Uterus (tissue), 4 donors: ENCODE results near the gene BICD1. TPM values are rescaled to one million over a fixed set of nuclear protein-coding genes. Genes with fewer than 3 reads are reported as not detected.

Source experiments
- DNase-seq, 2 donors: peaks; one replicate each; pipeline ENCODE4 v3.0.0-alpha.2; 2019 to 2020
- H3K27ac ChIP-seq, 2 donors: fragments of 200-600 bp; sonication (generic); 1 replicate in 1 of 2; 2 replicates in 1 of 2; pipeline ENCODE4 v1.5.1; 2016 to 2018
- H3K27me3 ChIP-seq, 2 donors: fragments of 200-600 bp; sonication (generic); one replicate each; pipeline ENCODE4 v1.5.1; 2018 to 2019; ENCODE audit warnings: control low read depth in 1 of 2
- H3K36me3 ChIP-seq, 2 donors: fragments of 200-600 bp; sonication (generic); one replicate each; pipeline ENCODE4 v1.5.1; 2019; ENCODE audit warnings: control low read depth in 1 of 2
- H3K4me1 ChIP-seq, 2 donors: fragments of 200-600 bp; sonication (generic); one replicate each; pipeline ENCODE4 v1.5.1; 2018 to 2019; ENCODE audit warnings: control low read depth in 1 of 2
- H3K4me3 ChIP-seq, 2 donors: fragments of 200-600 bp; sonication (generic); 1 replicate in 1 of 2; 2 replicates in 1 of 2; pipeline ENCODE4 v1.5.1; 2018 to 2019; ENCODE audit warnings: mild to moderate bottlenecking in 1 of 2
- H3K9me3 ChIP-seq, 2 donors: fragments of 200-600 bp; sonication (generic); one replicate each; pipeline ENCODE4 v1.5.1; 2019; ENCODE audit warnings: control low read depth in 1 of 2
- POLR2A ChIP-seq, 2 donors: fragments of 450-650 bp; IDR thresholded peaks; one replicate each; pipeline ENCODE4 v1.6.1; 2016; ENCODE audit warnings: antibody characterized with exemption in 2 of 2, mild to moderate bottlenecking in 1 of 2, moderate library complexity in 1 of 2
- intact Hi-C: fragments of 100-400 bp; cut with DNase I; formaldehyde crosslinking; loops from one replicate; pipeline ENCODE4 v1.15.1; 2023; ENCODE audit warnings: low total_unique reads
- total RNA-seq, 4 donors: library from RNA; depleted of rRNA in 3 of 4; stranded (reverse); fragments of >200 nt in 3 of 4; gene quantifications; one replicate each; pipeline versions ENCODE4 v1.1.0 to v1.2.4, GENCODE V29; 2014 to 2023
- TF ChIP-seq, protein P1 (sequence below), 4 experiments: fragments of 200-600 bp in 2 of 4; fragments of 450-650 bp in 2 of 4; sonication (generic) in 2 of 4; IDR thresholded peaks; one replicate each; pipeline ENCODE4 v1.5.1; 2016 to 2019; ENCODE audit warnings: antibody characterized with exemption in 4 of 4, mild to moderate bottlenecking in 2 of 4, moderate library complexity in 1 of 4
- donor health status: DM: yes; HTN: yes; CAD: no.

The BICD1 gene
- total RNA-seq, 4 donors from 2014 or later = 19.4 to 219 (median 40.9) TPM

DNA sequence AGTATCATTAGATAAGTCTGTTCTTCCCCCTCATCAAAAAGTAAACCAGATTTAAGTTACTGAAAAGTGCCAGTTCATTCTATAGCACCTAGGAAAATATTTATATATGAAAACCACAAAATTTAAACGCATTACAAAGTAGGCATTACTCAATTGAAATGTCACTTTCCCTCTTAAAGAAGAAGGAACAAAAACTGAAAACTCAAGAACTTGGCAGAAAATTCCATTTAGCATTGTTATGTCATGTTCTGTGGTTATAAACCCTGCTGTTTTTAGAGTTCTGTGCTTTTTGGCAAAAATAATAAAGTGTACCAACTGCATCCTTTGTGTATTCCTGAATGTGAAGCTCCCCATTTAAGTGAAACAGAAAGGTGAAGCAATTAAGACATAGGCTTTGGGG is 296.3 kb downstream of the BICD1 start:
- intact Hi-C loops = no loop called here
- Histone ChIP-seq H3K27me3 (no peaks in the 10 kb centered on the region), H3K4me1 (no peaks in the 10 kb centered on the region), H3K36me3 (no peaks in the 10 kb centered on the region), H3K4me3 (no peak overlapping the region), H3K27ac (no peak overlapping the region), H3K9me3 (no peaks in the 10 kb centered on the region)
- TF ChIP-seq, protein P1, sequence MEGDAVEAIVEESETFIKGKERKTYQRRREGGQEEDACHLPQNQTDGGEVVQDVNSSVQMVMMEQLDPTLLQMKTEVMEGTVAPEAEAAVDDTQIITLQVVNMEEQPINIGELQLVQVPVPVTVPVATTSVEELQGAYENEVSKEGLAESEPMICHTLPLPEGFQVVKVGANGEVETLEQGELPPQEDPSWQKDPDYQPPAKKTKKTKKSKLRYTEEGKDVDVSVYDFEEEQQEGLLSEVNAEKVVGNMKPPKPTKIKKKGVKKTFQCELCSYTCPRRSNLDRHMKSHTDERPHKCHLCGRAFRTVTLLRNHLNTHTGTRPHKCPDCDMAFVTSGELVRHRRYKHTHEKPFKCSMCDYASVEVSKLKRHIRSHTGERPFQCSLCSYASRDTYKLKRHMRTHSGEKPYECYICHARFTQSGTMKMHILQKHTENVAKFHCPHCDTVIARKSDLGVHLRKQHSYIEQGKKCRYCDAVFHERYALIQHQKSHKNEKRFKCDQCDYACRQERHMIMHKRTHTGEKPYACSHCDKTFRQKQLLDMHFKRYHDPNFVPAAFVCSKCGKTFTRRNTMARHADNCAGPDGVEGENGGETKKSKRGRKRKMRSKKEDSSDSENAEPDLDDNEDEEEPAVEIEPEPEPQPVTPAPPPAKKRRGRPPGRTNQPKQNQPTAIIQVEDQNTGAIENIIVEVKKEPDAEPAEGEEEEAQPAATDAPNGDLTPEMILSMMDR (IDR thresholded peaks at IDR 0.05) = no peak
- no peak for TF ChIP-seq POLR2A (IDR thresholded peaks at IDR 0.05)
- DNase-seq = no peak

DNA sequence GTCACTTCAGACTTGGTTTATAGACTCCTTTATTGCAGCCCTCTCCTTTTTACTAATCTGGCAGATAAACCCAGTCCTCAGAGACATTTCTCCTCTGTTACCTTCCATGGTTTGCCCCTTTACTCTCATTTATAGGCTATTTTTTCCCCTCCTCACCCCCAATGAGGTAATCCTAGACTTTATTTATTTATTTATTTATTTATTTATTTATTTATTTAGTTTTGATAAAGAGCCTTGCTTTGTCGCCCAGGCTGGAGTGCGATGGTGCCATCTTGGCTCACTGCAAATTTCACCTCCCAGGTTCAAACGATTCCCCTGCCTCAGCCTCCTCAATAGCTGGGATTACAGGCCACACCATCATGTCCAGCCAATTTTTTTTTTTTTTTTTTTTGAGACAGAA is 301.1 kb downstream of the BICD1 start:
- Histone ChIP-seq H3K36me3 (no peaks in the 10 kb centered on the region), H3K4me1 (no peaks in the 10 kb centered on the region), H3K9me3 (no peaks in the 10 kb centered on the region), H3K27me3 (no peaks in the 10 kb centered on the region), H3K4me3 (no peak overlapping the region), H3K27ac (no peak overlapping the region)
- no peak for DNase-seq
- intact Hi-C loops = no loop called here
- TF ChIP-seq, protein P1 (IDR thresholded peaks at IDR 0.05) = no peak
- TF ChIP-seq POLR2A (IDR thresholded peaks at IDR 0.05) = no peak

DNA sequence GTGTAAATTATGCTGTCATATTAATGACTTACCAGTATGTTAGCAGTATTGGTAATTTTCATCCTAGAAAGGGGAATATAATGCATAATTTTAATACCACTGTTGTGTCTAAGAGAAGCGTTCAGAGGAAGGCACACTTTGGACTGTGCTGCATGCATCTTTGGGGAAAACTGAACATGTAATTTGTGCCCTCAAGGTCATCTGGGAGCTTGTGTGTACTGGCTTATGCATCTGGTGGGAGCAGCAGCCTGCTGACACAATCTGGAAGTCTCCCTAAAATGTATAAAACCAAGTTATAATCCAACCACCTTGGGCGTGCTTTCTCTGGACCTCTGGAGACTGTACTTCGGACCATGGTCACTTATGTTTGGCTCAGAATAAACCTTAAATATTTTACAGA is 306.8 kb downstream of the BICD1 start:
- H3K4me3 ChIP-seq = no peak overlapping the region
- intact Hi-C loops = no loop called here

DNA sequence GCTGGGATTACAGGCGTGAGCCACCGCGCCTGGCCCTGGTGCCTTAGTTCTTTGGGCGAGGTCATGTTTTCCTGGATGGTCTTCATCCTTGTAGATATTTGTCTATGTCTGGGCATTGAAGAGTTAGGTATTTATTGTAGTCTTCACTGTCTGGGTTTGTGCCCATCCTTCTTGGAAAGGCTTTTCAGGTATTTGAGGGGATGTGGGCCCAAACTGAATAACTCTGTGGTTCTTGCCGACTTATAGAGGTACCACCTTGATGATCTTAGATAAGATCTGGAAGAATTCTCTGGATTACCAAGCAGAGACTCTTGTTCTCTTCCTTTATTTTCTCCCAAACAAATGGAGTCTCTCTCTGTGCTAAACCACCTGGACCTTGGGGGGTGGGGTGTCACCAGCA is 311.6 kb downstream of the BICD1 start:
- Histone ChIP-seq H3K4me1 (peaks cover 0 to 3% of the 10 kb centered on the region in 2 donors), H3K4me3 (no peak overlapping the region), H3K27me3 (no peaks in the 10 kb centered on the region), H3K9me3 (no peaks in the 10 kb centered on the region), H3K36me3 (no peaks in the 10 kb centered on the region), H3K27ac (no peak overlapping the region)
- no peak for DNase-seq
- intact Hi-C loops = no loop called here
- TF ChIP-seq, protein P1 (IDR thresholded peaks at IDR 0.05) = no peak
- no peak for TF ChIP-seq POLR2A (IDR thresholded peaks at IDR 0.05)

More for the DNA sequence above, 306.8 kb downstream of the BICD1 start:
- Histone ChIP-seq H3K27me3 (no peaks in the 10 kb centered on the region), H3K9me3 (no peaks in the 10 kb centered on the region), H3K4me1 (no peaks in the 10 kb centered on the region), H3K27ac (no peak overlapping the region), H3K36me3 (no peaks in the 10 kb centered on the region)
- TF ChIP-seq POLR2A (IDR thresholded peaks at IDR 0.05) = no peak
- TF ChIP-seq, protein P1 (IDR thresholded peaks at IDR 0.05) = no peak
- no peak for DNase-seq

DNA sequence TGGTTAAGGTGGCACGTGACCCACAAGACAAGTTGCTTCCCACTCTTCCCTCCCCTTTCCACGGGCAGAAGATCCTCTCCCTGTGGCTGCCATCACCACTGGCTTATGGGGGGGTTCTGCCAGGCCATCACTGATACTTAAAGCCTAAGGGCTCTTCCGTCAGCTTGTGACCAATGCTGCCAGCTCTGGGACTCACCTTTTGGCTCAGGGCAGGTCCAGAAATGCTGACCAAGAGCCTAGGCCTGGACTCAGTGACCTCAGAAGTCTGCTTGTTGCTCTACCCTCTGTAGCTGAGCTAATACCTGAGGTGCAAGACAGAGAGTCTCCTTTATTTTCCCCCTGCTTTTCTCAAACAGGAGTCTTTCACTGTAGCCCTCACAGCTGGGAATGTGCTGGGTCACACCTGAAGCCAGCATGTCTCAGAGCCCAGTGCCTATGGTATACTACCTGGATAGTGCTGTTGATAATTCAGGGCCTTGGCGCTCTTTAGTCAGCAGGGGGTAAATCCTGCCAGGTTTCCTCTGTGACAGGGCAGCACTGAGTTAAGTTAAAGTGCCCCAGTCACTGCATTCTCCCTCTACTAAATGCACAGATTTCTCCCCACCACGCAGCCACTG is 312.4 kb downstream of the BICD1 start:
- no peaks in the 10 kb centered on the region for H3K27me3 ChIP-seq
- TF ChIP-seq, protein P1 (IDR thresholded peaks at IDR 0.05) = no peak
- no peak for TF ChIP-seq POLR2A (IDR thresholded peaks at IDR 0.05)
- H3K27ac ChIP-seq = no peak overlapping the region
- H3K9me3 ChIP-seq = no peaks in the 10 kb centered on the region
- no peak overlapping the region for H3K4me3 ChIP-seq
- intact Hi-C loops = no loop called here
- DNase-seq = no peak
- peaks cover 0 to 3% of the 10 kb centered on the region in 2 donors for H3K4me1 ChIP-seq
- H3K36me3 ChIP-seq = no peaks in the 10 kb centered on the region
